H1 (cell line): ENCODE results near the gene RNF224. TPM values are rescaled to one million over a fixed set of nuclear protein-coding genes. Genes with fewer than 3 reads are reported as not detected.
A peak's percentile ranks its signal among the peaks of the same experiment; 100 is the strongest.

Experiments used
- CTCF ChIA-PET: fragments of 300-600 bp; sonication (Branson Sonifier 250); formaldehyde crosslinking; loops from one replicate; lab custom pipeline; 2021; ENCODE audit not compliant: partially characterized antibody; lab: Charles Lee
- POLR2A ChIA-PET: fragments of 300-600 bp; sonication (Branson Sonifier 250); formaldehyde crosslinking; loops from one replicate; lab custom pipeline; 2021; ENCODE audit warnings: inconsistent platforms; ENCODE audit not compliant: partially characterized antibody; lab: Charles Lee
- DNase-seq, 2 experiments: peaks; one replicate each; pipeline versions ENCODE4 v3.0.0 to v3.0.0-alpha.2; 2010 to 2022; ENCODE audit warnings: low spot score in 2 of 2, low read depth in 1 of 2, mixed read lengths in 1 of 2
- FAIRE-seq: peaks from 2 replicates; lab custom pipeline; 2011; peaks lifted over from hg19 to GRCh38; lab: Jason Lieb, UNC
- H2AFZ ChIP-seq: 2 replicates; pipeline ENCODE4 v1.8.1; 2012; ENCODE audit warnings: low read length, inconsistent platforms
- H2AK5ac ChIP-seq: 2 replicates; pipeline ENCODE4 v1.6.1; 2013; ENCODE audit warnings: low read depth, low read length
- H2BK120ac ChIP-seq: replicated peaks from 2 replicates; pipeline ENCODE3; 2013; ENCODE audit warnings: low read depth, low read length, inconsistent platforms
- H2BK12ac ChIP-seq: 2 replicates; pipeline ENCODE4 v1.6.1; 2013; ENCODE audit warnings: low read depth, low read length
- H2BK15ac ChIP-seq: 2 replicates; pipeline ENCODE4 v1.6.1; 2013; ENCODE audit warnings: low read length
- H2BK20ac ChIP-seq: 2 replicates; pipeline ENCODE4 v1.6.1; 2013; ENCODE audit warnings: low read length
- H2BK5ac ChIP-seq: 2 replicates; pipeline ENCODE4 v1.6.1; 2013; ENCODE audit warnings: low read depth, low read length
- H3K14ac ChIP-seq: 2 replicates; pipeline ENCODE4 v1.6.1; 2013; ENCODE audit warnings: inconsistent platforms; ENCODE audit not compliant: insufficient read length
- H3K18ac ChIP-seq: 2 replicates; pipeline ENCODE4 v1.6.1; 2013; ENCODE audit warnings: low read length; ENCODE audit errors: extremely low read depth
- H3K23ac ChIP-seq: 2 replicates; pipeline ENCODE4 v1.6.1; 2013; ENCODE audit warnings: inconsistent platforms; ENCODE audit not compliant: insufficient read length
- H3K23me2 ChIP-seq: 2 replicates; pipeline ENCODE4 v1.6.1; 2013; ENCODE audit warnings: low read depth, low read length
- H3K27ac ChIP-seq: 2 replicates; pipeline ENCODE4 v1.6.1; 2011; ENCODE audit warnings: low read depth, low read length, inconsistent platforms
- H3K27me3 ChIP-seq, 4 experiments: replicated peaks in 1 of 4; 1 replicate in 1 of 4; 2 replicates in 3 of 4; pipeline versions ENCODE4 v1.6.1 to v1.8.1; 2011 to 2013; ENCODE audit warnings: low read length in 3 of 4, mild to moderate bottlenecking in 3 of 4, inconsistent platforms in 2 of 4, mixed read lengths in 2 of 4, moderate library complexity in 1 of 4; ENCODE audit not compliant: control insufficient read depth in 3 of 4, insufficient read depth in 3 of 4; ENCODE audit errors: extremely low read depth in 1 of 4
- H3K36me3 ChIP-seq, 4 experiments: 2 replicates each; pipeline versions ENCODE4 v1.6.1 to v1.8.1; 2011 to 2013; ENCODE audit warnings: mild to moderate bottlenecking in 4 of 4, low read length in 3 of 4, moderate library complexity in 2 of 4, control low read depth in 1 of 4, inconsistent platforms in 1 of 4; ENCODE audit not compliant: insufficient read depth in 4 of 4, control insufficient read depth in 2 of 4
- H3K4ac ChIP-seq: replicated peaks from 2 replicates; pipeline ENCODE3; 2013; ENCODE audit warnings: low read length, low read depth, mixed read lengths, inconsistent platforms; ENCODE audit not compliant: insufficient read length
- H3K4me1 ChIP-seq, 4 experiments: replicated peaks in 1 of 4; 1 replicate in 1 of 4; 2 replicates in 3 of 4; pipeline versions ENCODE4 v1.6.1 to v1.8.1; 2011 to 2013; ENCODE audit warnings: low read length in 3 of 4, inconsistent platforms in 2 of 4, mixed read lengths in 1 of 4; ENCODE audit not compliant: insufficient read depth in 4 of 4, control insufficient read depth in 3 of 4
- H3K4me2 ChIP-seq, 2 experiments: 2 replicates each; pipeline versions ENCODE4 v1.6.1 to v1.8.1; 2011 to 2013; ENCODE audit warnings: low read depth in 2 of 2, low read length in 2 of 2, control low read depth in 1 of 2, inconsistent platforms in 1 of 2, mild to moderate bottlenecking in 1 of 2; ENCODE audit not compliant: insufficient read depth in 1 of 2
- H3K4me3 ChIP-seq, 4 experiments: fragments of 200-600, 300-600 bp in 1 of 4; sonication (generic), shearing (Covaris generic), sonication (Bioruptor Twin) in 1 of 4; 2 replicates each; pipeline versions ENCODE4 v1.5.1 to v1.8.1; 2011 to 2016; ENCODE audit warnings: low read length in 4 of 4, low read depth in 3 of 4, control low read depth in 2 of 4, inconsistent platforms in 2 of 4, mild to moderate bottlenecking in 2 of 4, mixed read lengths in 1 of 4, moderate library complexity in 1 of 4; ENCODE audit not compliant: insufficient read depth in 2 of 4; ENCODE audit errors: extremely low read depth in 1 of 4
- H3K56ac ChIP-seq: replicated peaks from 2 replicates; pipeline ENCODE3; 2013; ENCODE audit warnings: low read depth, mild to moderate bottlenecking, mixed read lengths, low read length, inconsistent platforms; ENCODE audit not compliant: insufficient read length
- H3K79me1 ChIP-seq: 2 replicates; pipeline ENCODE4 v1.6.1; 2013; ENCODE audit warnings: low read depth, low read length, control low read depth
- H3K79me2 ChIP-seq, 2 experiments: 2 replicates each; pipeline versions ENCODE4 v1.6.1 to v1.8.1; 2012 to 2013; ENCODE audit warnings: low read length in 2 of 2, mild to moderate bottlenecking in 2 of 2, inconsistent platforms in 1 of 2; ENCODE audit not compliant: insufficient read depth in 2 of 2, control insufficient read depth in 1 of 2
- H3K9ac ChIP-seq, 4 experiments: replicated peaks in 1 of 4; 1 replicate in 1 of 4; 2 replicates in 3 of 4; pipeline versions ENCODE4 v1.6.1 to v1.8.1; 2011 to 2013; ENCODE audit warnings: low read depth in 3 of 4, low read length in 3 of 4, control low read depth in 2 of 4, mild to moderate bottlenecking in 2 of 4, moderate library complexity in 2 of 4, inconsistent platforms in 1 of 4; ENCODE audit errors: extremely low read depth in 1 of 4
- H3K9me3 ChIP-seq, 2 experiments: 2 replicates each; pipeline versions ENCODE4 v1.6.1 to v1.8.1; 2012 to 2013; ENCODE audit warnings: mild to moderate bottlenecking in 2 of 2, moderate library complexity in 2 of 2, control low read depth in 1 of 2, inconsistent platforms in 1 of 2, low read depth in 1 of 2, low read length in 1 of 2, mixed read lengths in 1 of 2; ENCODE audit not compliant: insufficient read depth in 2 of 2
- H4K20me1 ChIP-seq, 2 experiments: replicated peaks in 1 of 2; 2 replicates each; pipeline versions ENCODE3 to v1.8.1; 2011 to 2013; ENCODE audit warnings: inconsistent platforms in 2 of 2, low read length in 2 of 2, mild to moderate bottlenecking in 1 of 2; ENCODE audit not compliant: insufficient read depth in 2 of 2, control insufficient read depth in 1 of 2
- H4K5ac ChIP-seq: 2 replicates; pipeline ENCODE4 v1.6.1; 2013; ENCODE audit warnings: low read length, low read depth, mixed read lengths, inconsistent platforms; ENCODE audit not compliant: insufficient read length
- H4K8ac ChIP-seq: 2 replicates; pipeline ENCODE4 v1.8.0; 2013; ENCODE audit warnings: mild to moderate bottlenecking, moderate library complexity, low read length, inconsistent platforms; ENCODE audit not compliant: insufficient read depth; ENCODE audit errors: extremely low read depth
- H4K91ac ChIP-seq: replicated peaks from 2 replicates; pipeline ENCODE3; 2013; ENCODE audit warnings: low read length, mixed read lengths, inconsistent platforms; ENCODE audit not compliant: insufficient read length
- BACH1 ChIP-seq: IDR thresholded peaks from 2 replicates; pipeline ENCODE4 v1.6.1; 2012; ENCODE audit warnings: low read length, improper control_type of control experiment
- BCL11A ChIP-seq, 2 experiments: IDR thresholded peaks; one replicate each; pipeline ENCODE4 v1.6.1; 2011; ENCODE audit warnings: low read depth in 2 of 2, low read length in 2 of 2, mild to moderate bottlenecking in 2 of 2
- CTBP2 ChIP-seq: IDR thresholded peaks from 2 replicates; pipeline ENCODE4 v1.7.0; 2011; ENCODE audit warnings: borderline replicate concordance, mild to moderate bottlenecking, moderate library complexity, mixed read lengths, low read length; ENCODE audit not compliant: insufficient read depth, insufficient read length
- FOSL1 ChIP-seq: IDR thresholded peaks from 2 replicates; pipeline ENCODE4 v1.6.1; 2011; ENCODE audit warnings: mild to moderate bottlenecking, low read depth, low read length, moderate library complexity; ENCODE audit not compliant: insufficient read depth
- PHF8 ChIP-seq: fragments of 200-600 bp; sonication (generic); conservative IDR thresholded peaks from 2 replicates; pipeline ENCODE4 v1.7.1; 2012; ENCODE audit warnings: low read depth, mild to moderate bottlenecking, inconsistent platforms, low read length, moderate library complexity
- RAD21 ChIP-seq, 2 experiments: IDR thresholded peaks in 1 of 2; conservative IDR thresholded peaks in 1 of 2; 2 replicates each; pipeline ENCODE4 v1.6.1; 2011; ENCODE audit warnings: low read depth in 2 of 2, low read length in 2 of 2, improper control_type of control experiment in 1 of 2, inconsistent platforms in 1 of 2, mild to moderate bottlenecking in 1 of 2, moderate library complexity in 1 of 2
- SRF ChIP-seq: IDR thresholded peaks from 2 replicates; pipeline ENCODE4 v1.6.1; 2011; ENCODE audit warnings: mild to moderate bottlenecking, low read depth, low read length, moderate library complexity
- TEAD4 ChIP-seq: IDR thresholded peaks from 2 replicates; pipeline ENCODE4 v1.6.1; 2012; ENCODE audit warnings: low read depth, low read length, inconsistent platforms, mixed read lengths
- WGBS, 2 experiments: shearing (Covaris generic) in 1 of 2; methylation state at CpG; one replicate each; pipeline versions ENCODE4 v1.1.6 to v1.1.7; 2013 to 2015; ENCODE audit warnings: low lambda C conversion rate in 2 of 2, mixed read lengths in 2 of 2, inconsistent platforms in 1 of 2, low coverage in 1 of 2, missing lambda C conversion rate in 1 of 2; ENCODE audit not compliant: insufficient replicate concordance in 2 of 2, insufficient coverage in 1 of 2, insufficient read length in 1 of 2; ENCODE audit errors: extremely low coverage in 1 of 2, missing lambda C conversion rate in 1 of 2; 5-methylcytosine and 5-hydroxymethylcytosine counted together
- polyA plus RNA-seq, 7 experiments: library from polyadenylated mRNA; depleted of rRNA in 3 of 7; stranded (reverse) in 5 of 7; unstranded in 2 of 7; fragments of >200 nt in 5 of 7; fragments of 200-250 nt in 2 of 7; gene quantifications; 1 replicate in 5 of 7; 2 replicates in 1 of 7; 4 replicates in 1 of 7; pipeline versions ENCODE4 v1.2.1 to v1.2.3, GENCODE V29; 2011 to 2013; ENCODE audit warnings: missing spikeins in 2 of 7, mixed read lengths in 2 of 7
- total RNA-seq: library from RNA; stranded (reverse); fragmentation: NEBNext Ultra II Directional; extraction: Animal tissue kit (Norgen Biotek cat#: 25700); gene quantifications from 2 replicates; pipeline ENCODE4 v1.2.1, GENCODE V29; 2021
- TF ChIP-seq, protein P1 (sequence below): IDR thresholded peaks from 2 replicates; pipeline ENCODE4 v1.6.1; 2012; ENCODE audit warnings: inconsistent platforms

Gene RNF224
- total and polyA plus RNA-seq, 2 of the 8 experiments (the other 6 are each of a cell fraction or from before 2014, with no cell fraction given): 0.24 TPM; not detected in 1

DNA sequence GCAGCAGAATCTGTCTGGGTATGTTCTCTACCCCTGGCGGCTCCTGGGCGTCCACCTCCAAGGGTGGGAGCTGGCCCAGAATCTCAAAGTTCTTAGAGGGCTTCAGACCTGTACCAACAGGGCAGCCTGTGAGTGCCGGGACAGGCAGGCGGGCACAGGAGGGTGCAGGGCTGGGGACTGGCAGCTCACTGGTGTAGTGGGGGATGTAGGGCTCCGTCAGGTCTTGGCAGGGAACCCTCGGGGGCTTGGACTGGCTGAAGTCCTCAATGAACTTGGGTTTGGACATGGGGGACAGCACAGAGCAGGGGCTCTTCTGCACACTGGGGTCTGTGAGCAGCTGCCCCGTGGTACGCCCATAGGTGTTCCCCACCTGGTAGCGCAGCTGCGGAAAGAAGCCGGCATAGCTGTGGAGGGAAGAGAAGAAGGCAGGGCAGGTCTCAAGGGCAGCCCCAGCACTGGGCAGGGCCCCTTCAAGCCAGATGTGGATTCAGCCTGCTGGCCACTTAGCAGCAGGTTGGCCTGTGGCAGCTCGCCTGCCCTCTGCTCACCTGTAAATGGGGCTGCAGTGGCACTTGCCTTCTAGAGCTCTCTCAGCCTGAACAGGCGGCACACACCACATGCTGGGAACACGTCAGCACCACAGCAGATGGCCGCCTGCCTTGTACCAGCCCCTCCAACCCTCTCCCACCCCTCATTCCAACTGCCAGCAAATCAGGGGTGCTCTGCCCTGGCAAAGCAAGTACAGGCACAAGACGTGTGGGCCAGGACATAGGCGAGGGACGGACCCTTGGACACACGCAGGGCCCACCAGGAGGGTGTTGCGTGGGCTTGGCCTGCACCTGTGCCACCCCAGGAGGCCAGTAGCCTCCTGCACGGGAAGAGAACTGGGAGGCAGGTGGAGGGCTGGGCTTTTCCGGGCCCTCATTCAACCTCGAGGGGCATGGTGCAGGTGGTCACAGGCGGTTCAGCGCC, 18.4 kb downstream of the RNF224 start:
- Histone ChIP-seq H3K4me1 (peaks cover 0 to 20% (median 11%) of the 10 kb centered on the region in 4 experiments; a peak in 5 of 7 replicates), H4K5ac (no peak overlapping the region), H3K27me3 (no peaks in the 10 kb centered on the region; a peak in 2 of 7 replicates), H2BK20ac (no peak overlapping the region), H3K23me2 (no peaks in the 10 kb centered on the region; the same call in 1 of the 2 replicates), H2BK15ac (no peak overlapping the region), H4K91ac (no peak overlapping the region), H3K79me2 (peaks cover 0 to 13% of the 10 kb centered on the region in 2 experiments; a peak in 2 of 4 replicates), H3K18ac (no peak overlapping the region), H2AFZ (no peak overlapping the region), H4K20me1 (peaks cover 17% of the 10 kb centered on the region in 2 experiments), H4K8ac (peak overlapping the region; percentile 37), H3K9ac (peak overlapping the region in 1 of 4 experiments; percentile 1; a peak in 2 of 7 replicates), H2AK5ac (no peak overlapping the region), H3K14ac (no peak overlapping the region), H3K27ac (no peak overlapping the region), H3K23ac (no peak overlapping the region), H3K9me3 (no peaks in the 10 kb centered on the region), H3K4me2 (no peak overlapping the region), H3K56ac (no peak overlapping the region), H2BK5ac (no peak overlapping the region), H2BK12ac (peak overlapping the region; percentile 39; the same call in 1 of the 2 replicates), H3K36me3 (peaks cover 6 to 18% (median 15%) of the 10 kb centered on the region in 4 experiments; a peak in 7 of 8 replicates), H3K4ac (no peak overlapping the region), H3K4me3 (no peak overlapping the region), H3K79me1 (peaks cover 5% of the 10 kb centered on the region), H2BK120ac (no peak overlapping the region)
- ChIA-PET POLR2A (interaction anchor here (1.0 to 69.9 kb wide), 6 partner anchors 11 to 201 kb away, joined by 4 to 1462 read pairs (median 6); partner anchors contain the start of genes CYSRT1, NDOR1, NELFB and NPDC1), CTCF (interaction anchor here (0.6 to 3.3 kb wide), 7 partner anchors 8 to 221 kb away, joined by 3 to 26 read pairs (median 4); partner anchors contain the start of gene NELFB)
- WGBS, 2 experiments: 91% methylated on average over 24 of the region's 25 CpGs; no CpG with 5 or more reads in 1 of the 2 experiments
- FAIRE-seq (no peak), DNase-seq (no peak)
- no peak for TF ChIP-seq SRF
- TF ChIP-seq CTBP2: no peak
- no peak for TF ChIP-seq PHF8
- TF ChIP-seq BACH1: no peak
- TF ChIP-seq FOSL1: no peak
- TF ChIP-seq, protein P1, sequence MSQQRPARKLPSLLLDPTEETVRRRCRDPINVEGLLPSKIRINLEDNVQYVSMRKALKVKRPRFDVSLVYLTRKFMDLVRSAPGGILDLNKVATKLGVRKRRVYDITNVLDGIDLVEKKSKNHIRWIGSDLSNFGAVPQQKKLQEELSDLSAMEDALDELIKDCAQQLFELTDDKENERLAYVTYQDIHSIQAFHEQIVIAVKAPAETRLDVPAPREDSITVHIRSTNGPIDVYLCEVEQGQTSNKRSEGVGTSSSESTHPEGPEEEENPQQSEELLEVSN: no peak
- no peak for TF ChIP-seq TEAD4
- TF ChIP-seq BCL11A (IDR thresholded peaks at IDR 0.05; ENCODE audit: low read depth in 2 of 2, low read length in 2 of 2): no peak
- no peak for TF ChIP-seq RAD21 (IDR thresholded peaks at IDR 0.05 in 1 of 2, conservative IDR thresholded peaks at IDR 0.05 in 1 of 2; ENCODE audit: low read depth in 2 of 2, low read length in 2 of 2)
